Measurements from ENCODE around the gene VASH1.

GRCh38 chr14:76767681-76768656, 6.7 kb downstream of the VASH1 start:
- TF ChIP-seq CTCF (IDR thresholded peaks at IDR 0.05) (no peak), POLR2A (IDR thresholded peaks at IDR 0.05) (no peak)
